ENCODE results near the gene EN1.

DNA sequence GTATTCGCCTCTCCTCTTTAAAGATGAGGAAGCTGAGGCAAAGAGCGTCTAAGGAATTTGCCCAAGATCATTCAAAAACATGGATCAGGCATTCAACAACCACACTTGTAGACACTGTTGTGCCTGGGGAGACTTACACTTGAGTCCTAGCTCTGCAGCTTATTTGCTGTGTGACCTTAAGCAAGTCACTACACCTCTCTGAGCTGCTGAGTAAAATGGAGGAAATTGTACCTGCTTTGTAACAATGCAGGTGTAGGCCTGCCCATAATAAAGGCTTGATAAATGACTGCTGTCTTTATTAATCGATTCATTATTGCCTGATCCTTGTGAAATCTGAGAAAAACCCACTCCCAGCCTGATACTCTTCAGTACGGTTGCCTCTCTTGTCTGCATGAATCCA is 30.8 kb downstream of the EN1 start:
- TF ChIP-seq, protein P1, sequence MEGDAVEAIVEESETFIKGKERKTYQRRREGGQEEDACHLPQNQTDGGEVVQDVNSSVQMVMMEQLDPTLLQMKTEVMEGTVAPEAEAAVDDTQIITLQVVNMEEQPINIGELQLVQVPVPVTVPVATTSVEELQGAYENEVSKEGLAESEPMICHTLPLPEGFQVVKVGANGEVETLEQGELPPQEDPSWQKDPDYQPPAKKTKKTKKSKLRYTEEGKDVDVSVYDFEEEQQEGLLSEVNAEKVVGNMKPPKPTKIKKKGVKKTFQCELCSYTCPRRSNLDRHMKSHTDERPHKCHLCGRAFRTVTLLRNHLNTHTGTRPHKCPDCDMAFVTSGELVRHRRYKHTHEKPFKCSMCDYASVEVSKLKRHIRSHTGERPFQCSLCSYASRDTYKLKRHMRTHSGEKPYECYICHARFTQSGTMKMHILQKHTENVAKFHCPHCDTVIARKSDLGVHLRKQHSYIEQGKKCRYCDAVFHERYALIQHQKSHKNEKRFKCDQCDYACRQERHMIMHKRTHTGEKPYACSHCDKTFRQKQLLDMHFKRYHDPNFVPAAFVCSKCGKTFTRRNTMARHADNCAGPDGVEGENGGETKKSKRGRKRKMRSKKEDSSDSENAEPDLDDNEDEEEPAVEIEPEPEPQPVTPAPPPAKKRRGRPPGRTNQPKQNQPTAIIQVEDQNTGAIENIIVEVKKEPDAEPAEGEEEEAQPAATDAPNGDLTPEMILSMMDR (IDR thresholded peaks at IDR 0.05) = no peak
- TF ChIP-seq POLR2A (IDR thresholded peaks at IDR 0.05) (no peak), POLR2AphosphoS5 (IDR thresholded peaks at IDR 0.05) (no peak), EP300 (IDR thresholded peaks at IDR 0.05) (no peak)
